OCI-LY3 (cell line): ENCODE measurements around the gene PTCD1.

Source experiments
- CTCF ChIP-seq: fragments of 200-600, 300-600 bp; sonication (generic); IDR thresholded peaks from 2 replicates; pipeline ENCODE4 v1.5.1; 2014; ENCODE audit warnings: antibody characterized with exemption, low read length, low read depth
- EZH2phosphoT487 ChIP-seq: fragments of 200-600 bp; shearing (Covaris generic); IDR thresholded peaks from 2 replicates; pipeline ENCODE4 v1.6.1; 2018; ENCODE audit warnings: antibody characterized with exemption, mixed run types, low read depth

- TF ChIP-seq CTCF (no peak), EZH2phosphoT487 (no peak)
These were observed 30.0 kb downstream of the PTCD1 start, which contains the start of the genes BUD31 and PDAP1 for GRCh38 chr7:99408379-99409191.
